H9 (cell line): ENCODE measurements around the gene ELMOD3. TPM values are rescaled to one million over a fixed set of nuclear protein-coding genes. Genes with fewer than 3 reads are reported as not detected.

ENCODE experiments used
- DNase-seq: peaks from one replicate; pipeline ENCODE4 v3.0.0-alpha.2; 2017
- H2AFZ ChIP-seq: one replicate; pipeline ENCODE4 v1.6.1; 2013; ENCODE audit warnings: mild to moderate bottlenecking, low read length, control low read depth, moderate library complexity
- H2AK5ac ChIP-seq: 2 replicates; pipeline ENCODE4 v1.6.1; 2013; ENCODE audit warnings: low read length, control low read depth, mixed read lengths; ENCODE audit not compliant: insufficient read length
- H2BK120ac ChIP-seq: one replicate; pipeline ENCODE4 v1.6.1; 2013; ENCODE audit warnings: low read depth, mild to moderate bottlenecking, low read length, control low read depth, inconsistent platforms; ENCODE audit not compliant: poor library complexity, severe bottlenecking
- H2BK12ac ChIP-seq: 2 replicates; pipeline ENCODE4 v1.6.1; 2013; ENCODE audit warnings: low read length, control low read depth, mixed read lengths, low read depth; ENCODE audit not compliant: insufficient read length
- H2BK15ac ChIP-seq: 2 replicates; pipeline ENCODE4 v1.6.1; 2013; ENCODE audit warnings: low read depth, low read length, control low read depth
- H2BK20ac ChIP-seq: one replicate; pipeline ENCODE4 v1.6.1; 2013; ENCODE audit warnings: low read depth, mild to moderate bottlenecking, low read length, control low read depth, inconsistent platforms; ENCODE audit not compliant: poor library complexity, severe bottlenecking
- H2BK5ac ChIP-seq: 2 replicates; pipeline ENCODE4 v1.6.1; 2013; ENCODE audit warnings: low read length, control low read depth, mixed read lengths; ENCODE audit not compliant: insufficient read length
- H3K14ac ChIP-seq: 2 replicates; pipeline ENCODE4 v1.6.1; 2013; ENCODE audit warnings: low read length, control low read depth; ENCODE audit not compliant: insufficient read depth
- H3K18ac ChIP-seq: 2 replicates; pipeline ENCODE4 v1.6.1; 2013; ENCODE audit warnings: low read depth, mild to moderate bottlenecking, mixed read lengths, low read length, control low read depth; ENCODE audit not compliant: insufficient read length
- H3K23ac ChIP-seq: 2 replicates; pipeline ENCODE4 v1.6.1; 2013; ENCODE audit warnings: low read length, control low read depth, mixed read lengths, low read depth; ENCODE audit not compliant: insufficient read length
- H3K23me2 ChIP-seq: 2 replicates; pipeline ENCODE4 v1.6.1; 2013; ENCODE audit warnings: low read depth, mild to moderate bottlenecking, mixed read lengths, low read length, control low read depth; ENCODE audit not compliant: insufficient read length, poor library complexity, severe bottlenecking
- H3K27ac ChIP-seq: 2 replicates; pipeline ENCODE4 v1.5.1; 2013; ENCODE audit warnings: low read length, control low read depth, mixed read lengths, low read depth; ENCODE audit not compliant: insufficient read length
- H3K27me3 ChIP-seq: 2 replicates; pipeline ENCODE4 v1.6.1; 2013; ENCODE audit warnings: low read length, control low read depth, inconsistent platforms; ENCODE audit not compliant: insufficient read depth
- H3K4ac ChIP-seq: 2 replicates; pipeline ENCODE4 v1.6.1; 2013; ENCODE audit warnings: low read depth, mild to moderate bottlenecking, control low read depth, inconsistent platforms, low read length, moderate library complexity
- H3K4me1 ChIP-seq: 2 replicates; pipeline ENCODE4 v1.6.1; 2013; ENCODE audit warnings: low read length, control low read depth, inconsistent platforms; ENCODE audit not compliant: insufficient read depth
- H3K4me2 ChIP-seq: 2 replicates; pipeline ENCODE4 v1.6.1; 2013; ENCODE audit warnings: low read length, control low read depth, mixed read lengths; ENCODE audit not compliant: insufficient read length, insufficient read depth
- H3K56ac ChIP-seq: 2 replicates; pipeline ENCODE4 v1.6.1; 2013; ENCODE audit warnings: low read depth, mild to moderate bottlenecking, mixed read lengths, low read length, control low read depth; ENCODE audit not compliant: insufficient read length
- H3K79me1 ChIP-seq: 2 replicates; pipeline ENCODE4 v1.6.1; 2013; ENCODE audit warnings: low read depth, mild to moderate bottlenecking, moderate library complexity, low read length, control low read depth, inconsistent platforms; ENCODE audit not compliant: insufficient read depth, poor library complexity, severe bottlenecking
- H3K79me2 ChIP-seq: 2 replicates; pipeline ENCODE4 v1.6.1; 2013; ENCODE audit warnings: low read length, control low read depth, inconsistent platforms; ENCODE audit not compliant: insufficient read depth
- H3K9ac ChIP-seq: 2 replicates; pipeline ENCODE4 v1.6.1; 2013; ENCODE audit warnings: low read length, control low read depth, mixed read lengths; ENCODE audit not compliant: insufficient read length; ENCODE audit errors: extremely low read depth
- H3K9me3 ChIP-seq: one replicate; pipeline ENCODE4 v1.6.1; 2013; ENCODE audit warnings: low read depth, low read length, inconsistent platforms; ENCODE audit not compliant: control insufficient read depth
- H3T11ph ChIP-seq: one replicate; pipeline ENCODE4 v1.6.1; 2013; ENCODE audit warnings: mild to moderate bottlenecking, low read length, control low read depth, inconsistent platforms
- H4K20me1 ChIP-seq: one replicate; pipeline ENCODE4 v1.6.1; 2013; ENCODE audit not compliant: control insufficient read depth, insufficient read length, insufficient read depth
- H4K5ac ChIP-seq: 2 replicates; pipeline ENCODE4 v1.6.1; 2013; ENCODE audit warnings: low read depth, mild to moderate bottlenecking, mixed read lengths, low read length, control low read depth; ENCODE audit not compliant: insufficient read length
- H4K8ac ChIP-seq: replicated peaks from 2 replicates; pipeline ENCODE4 v1.6.1; 2013; ENCODE audit warnings: low read length, control low read depth, mixed read lengths, low read depth; ENCODE audit not compliant: insufficient read length
- H4K91ac ChIP-seq: 2 replicates; pipeline ENCODE4 v1.6.1; 2013; ENCODE audit warnings: low read depth, mild to moderate bottlenecking, moderate library complexity, mixed read lengths, low read length, control low read depth; ENCODE audit not compliant: insufficient read length
- H3K27ac Mint-ChIP-seq, 3 experiments: 2 replicates in 2 of 3; 3 replicates in 1 of 3; pipeline ENCODE4 v1.8.0; 2020 to 2021; ENCODE audit warnings: mixed read lengths in 3 of 3, mild to moderate bottlenecking in 1 of 3, moderate library complexity in 1 of 3
- H3K27me3 Mint-ChIP-seq: 2 replicates; pipeline ENCODE4 v1.8.0; 2021; ENCODE audit warnings: low read depth, mild to moderate bottlenecking, moderate library complexity, mixed read lengths
- H3K36me3 Mint-ChIP-seq, 3 experiments: 2 replicates in 2 of 3; 3 replicates in 1 of 3; pipeline ENCODE4 v1.8.0; 2020 to 2021; ENCODE audit warnings: low read depth in 3 of 3, mixed read lengths in 3 of 3; ENCODE audit not compliant: insufficient read depth in 1 of 3
- H3K4me1 Mint-ChIP-seq, 2 experiments: 2 replicates each; pipeline ENCODE4 v1.8.0; 2020; ENCODE audit warnings: mixed read lengths in 2 of 2
- H3K4me3 Mint-ChIP-seq, 2 experiments: 2 replicates in 1 of 2; 3 replicates in 1 of 2; pipeline ENCODE4 v1.8.0; 2020 to 2021; ENCODE audit warnings: mild to moderate bottlenecking in 2 of 2, mixed read lengths in 2 of 2, moderate library complexity in 1 of 2
- H3K9me3 Mint-ChIP-seq, 2 experiments: 2 replicates in 1 of 2; 3 replicates in 1 of 2; pipeline ENCODE4 v1.8.0; 2020; ENCODE audit warnings: mild to moderate bottlenecking in 2 of 2, mixed read lengths in 2 of 2, moderate library complexity in 1 of 2
- CTCF ChIP-seq: fragments of 200-600 bp; sonication (generic); conservative IDR thresholded peaks from 3 replicates; pipeline ENCODE4 v1.8.0; 2021; ENCODE audit warnings: antibody characterized with exemption, mild to moderate bottlenecking
- WGBS: extraction: QIAGEN DNeasy Blood & Tissue Kit; methylation state at CpG from one replicate; pipeline ENCODE4 v1.1.7; 2013; ENCODE audit warnings: missing lambda C conversion rate, low lambda C conversion rate, mixed read lengths; ENCODE audit not compliant: insufficient read length; ENCODE audit errors: extremely low coverage; 5-methylcytosine and 5-hydroxymethylcytosine counted together
- total RNA-seq: library from RNA; stranded (reverse); gene quantifications from 2 replicates; pipeline ENCODE4 v1.2.1, GENCODE V29; 2021

The ELMOD3 gene
- total RNA-seq, 1 experiment from 2014 or later = 7.6 TPM

GRCh38 chr2:85397925-85398331 is 43.4 kb downstream of the ELMOD3 start:
- Mint-ChIP-seq H3K27me3 (no peaks in the 10 kb centered on the region), H3K4me3 (no peak overlapping the region), H3K9me3 (peaks cover 0 to under 1% of the 10 kb centered on the region in 2 experiments; a peak in 1 of 5 replicates), H3K27ac (no peak overlapping the region; a peak in 2 of 7 replicates), H3K4me1 (peaks cover 8 to 12% of the 10 kb centered on the region in 2 experiments; a peak in 3 of 4 replicates), H3K36me3 (peaks cover 2 to 28% (median 22%) of the 10 kb centered on the region in 3 experiments; a peak in 6 of 7 replicates)
- no peak overlapping the region for H2BK5ac ChIP-seq
- no peak for TF ChIP-seq CTCF
- H2BK20ac ChIP-seq = no peak overlapping the region
- no peaks in the 10 kb centered on the region for H3K79me2 ChIP-seq
- no peak overlapping the region for H2BK12ac ChIP-seq
- no peak overlapping the region for H3K9ac ChIP-seq
- no peaks in the 10 kb centered on the region for H4K20me1 ChIP-seq
- H2BK120ac ChIP-seq = no peak overlapping the region
- no peak overlapping the region for H3K56ac ChIP-seq
- no peaks in the 10 kb centered on the region for H3K9me3 ChIP-seq
- no peak overlapping the region for H3K27ac ChIP-seq
- no peak overlapping the region for H3K23ac ChIP-seq
- H3K23me2 ChIP-seq = no peaks in the 10 kb centered on the region
- H4K8ac ChIP-seq = no peak overlapping the region
- H2AK5ac ChIP-seq = no peak overlapping the region
- DNase-seq = no peak
- H3K4ac ChIP-seq = no peak overlapping the region
- H3K14ac ChIP-seq = no peak overlapping the region
- no peaks in the 10 kb centered on the region for H3K79me1 ChIP-seq
- H3K4me1 ChIP-seq = no peaks in the 10 kb centered on the region
- H3K27me3 ChIP-seq = no peaks in the 10 kb centered on the region
- no peak overlapping the region for H3T11ph ChIP-seq
- H3K4me2 ChIP-seq = no peak overlapping the region
- H4K91ac ChIP-seq = no peak overlapping the region
- H2BK15ac ChIP-seq = no peak overlapping the region
- H2AFZ ChIP-seq = no peak overlapping the region
- no peak overlapping the region for H3K18ac ChIP-seq
- WGBS = no CpG with 5 or more reads among the region's 4 CpGs
- H4K5ac ChIP-seq = no peak overlapping the region
